H1 (cell line): ENCODE measurements around the gene ZNF148. TPM values are rescaled to one million over a fixed set of nuclear protein-coding genes. Genes with fewer than 3 reads are reported as not detected.

Experiments
- CTBP2 ChIP-seq: IDR thresholded peaks from 2 replicates; pipeline ENCODE4 v1.7.0; 2011; ENCODE audit warnings: borderline replicate concordance, mild to moderate bottlenecking, moderate library complexity, mixed read lengths, low read length; ENCODE audit not compliant: insufficient read depth, insufficient read length
- E2F6 ChIP-seq: IDR thresholded peaks from 2 replicates; pipeline ENCODE4 v1.6.1; 2012; ENCODE audit warnings: inconsistent platforms
- EZH2 ChIP-seq: fragments of 200-600 bp; sonication (generic); IDR thresholded peaks from 2 replicates; pipeline ENCODE4 v1.7.1; 2012; ENCODE audit warnings: low read depth, mild to moderate bottlenecking, moderate library complexity, low read length, inconsistent platforms; ENCODE audit not compliant: severe bottlenecking
- NRF1 ChIP-seq: IDR thresholded peaks from 2 replicates; pipeline ENCODE4 v1.6.1; 2011; ENCODE audit warnings: mild to moderate bottlenecking, low read depth, low read length, improper control_type of control experiment
- RFX5 ChIP-seq: IDR thresholded peaks from 2 replicates; pipeline ENCODE4 v1.6.1; 2011; ENCODE audit warnings: low read depth, low read length, improper control_type of control experiment, borderline replicate concordance
- polyA plus RNA-seq, 7 experiments: library from polyadenylated mRNA; depleted of rRNA in 3 of 7; stranded (reverse) in 5 of 7; unstranded in 2 of 7; fragments of >200 nt in 5 of 7; fragments of 200-250 nt in 2 of 7; gene quantifications; 1 replicate in 5 of 7; 2 replicates in 1 of 7; 4 replicates in 1 of 7; pipeline versions ENCODE4 v1.2.1 to v1.2.3, GENCODE V29; 2011 to 2013; ENCODE audit warnings: missing spikeins in 2 of 7, mixed read lengths in 2 of 7
- total RNA-seq: library from RNA; stranded (reverse); fragmentation: NEBNext Ultra II Directional; extraction: Animal tissue kit (Norgen Biotek cat#: 25700); gene quantifications from 2 replicates; pipeline ENCODE4 v1.2.1, GENCODE V29; 2021

The ZNF148 gene
- total and polyA plus RNA-seq, 2 of the 8 experiments (the other 6 are each of a cell fraction or from before 2014, with no cell fraction given) = 3.7 to 22.6 TPM

GRCh38 chr3:125190786-125191185 is 184.3 kb downstream of the ZNF148 start (continued):
- TF ChIP-seq EZH2 (no peak), RFX5 (no peak), E2F6 (no peak), NRF1 (no peak), CTBP2 (no peak)
